MM.1S (cell line): ENCODE results near the gene BPIFB3.

Experiments used
- DNase-seq: peaks from one replicate; pipeline ENCODE4 v3.0.0-alpha.2; 2015
- H2AFZ ChIP-seq: fragments of 300-600 bp; sonication (generic); 2 replicates; pipeline ENCODE4 v1.6.0; 2016; ENCODE audit warnings: antibody characterized with exemption, low read length
- H3F3A ChIP-seq: fragments of 300-600 bp; sonication (generic); 2 replicates; pipeline ENCODE4 v1.6.1; 2016; ENCODE audit warnings: mild to moderate bottlenecking, antibody characterized with exemption, low read length, moderate library complexity, mixed read lengths; ENCODE audit not compliant: insufficient read depth
- H3K27ac ChIP-seq: fragments of 300-600 bp; sonication (generic); 2 replicates; pipeline ENCODE4 v1.5.1; 2016; ENCODE audit warnings: mild to moderate bottlenecking, low read length
- H3K27me3 ChIP-seq: fragments of 300-600 bp; sonication (generic); replicated peaks from 2 replicates; pipeline ENCODE4 v1.6.0; 2016; ENCODE audit warnings: low read length; ENCODE audit not compliant: insufficient read depth
- H3K36me3 ChIP-seq: fragments of 300-600 bp; sonication (generic); replicated peaks from 2 replicates; pipeline ENCODE4 v1.6.1; 2016; ENCODE audit warnings: mild to moderate bottlenecking, low read length, mixed read lengths; ENCODE audit not compliant: insufficient read depth
- H3K4me1 ChIP-seq: fragments of 300-600 bp; sonication (generic); 2 replicates; pipeline ENCODE4 v1.6.1; 2016; ENCODE audit warnings: low read length, mixed read lengths
- H3K4me2 ChIP-seq: fragments of 300-600 bp; sonication (generic); 2 replicates; pipeline ENCODE4 v1.6.0; 2016; ENCODE audit warnings: low read depth, low read length
- H3K4me3 ChIP-seq: fragments of 300-600 bp; sonication (generic); 2 replicates; pipeline ENCODE4 v1.5.1; 2016; ENCODE audit warnings: low read length, mixed read lengths
- H3K79me2 ChIP-seq: fragments of 300-600 bp; sonication (generic); 2 replicates; pipeline ENCODE4 v1.6.1; 2016; ENCODE audit warnings: mixed run types, low read length, mixed read lengths
- H3K9ac ChIP-seq: fragments of 300-600 bp; sonication (generic); 2 replicates; pipeline ENCODE4 v1.6.1; 2016; ENCODE audit warnings: low read length, mixed read lengths
- H3K9me2 ChIP-seq: fragments of 300-600 bp; sonication (generic); replicated peaks from 2 replicates; pipeline ENCODE4 v1.6.1; 2016; ENCODE audit warnings: mild to moderate bottlenecking, low read length, mixed read lengths; ENCODE audit not compliant: insufficient read depth
- H3K9me3 ChIP-seq: fragments of 300-600 bp; sonication (generic); replicated peaks from 2 replicates; pipeline ENCODE4 v1.6.1; 2016; ENCODE audit warnings: mild to moderate bottlenecking, low read length, mixed read lengths; ENCODE audit not compliant: insufficient read depth
- H4K20me1 ChIP-seq: fragments of 300-600 bp; sonication (generic); 2 replicates; pipeline ENCODE4 v1.6.1; 2016; ENCODE audit warnings: mild to moderate bottlenecking, low read length, moderate library complexity, mixed read lengths; ENCODE audit not compliant: insufficient read depth
- EZH2 ChIP-seq: fragments of 300-600 bp; sonication (generic); optimal IDR thresholded peaks from 2 replicates; pipeline ENCODE3; 2017; ENCODE audit warnings: low read depth, mild to moderate bottlenecking, antibody characterized with exemption, low read length, mixed read lengths
- EZH2phosphoT487 ChIP-seq: fragments of 300-600 bp; sonication (generic); IDR thresholded peaks from 2 replicates; pipeline ENCODE4 v1.6.1; 2018; ENCODE audit warnings: antibody characterized with exemption, low read length
- TF ChIP-seq, protein P1 (sequence below): fragments of 300-600 bp; sonication (generic); IDR thresholded peaks from 2 replicates; pipeline ENCODE4 v1.5.1; 2016; ENCODE audit warnings: antibody characterized with exemption, low read length, mixed read lengths

Gene BPIFB3

DNA sequence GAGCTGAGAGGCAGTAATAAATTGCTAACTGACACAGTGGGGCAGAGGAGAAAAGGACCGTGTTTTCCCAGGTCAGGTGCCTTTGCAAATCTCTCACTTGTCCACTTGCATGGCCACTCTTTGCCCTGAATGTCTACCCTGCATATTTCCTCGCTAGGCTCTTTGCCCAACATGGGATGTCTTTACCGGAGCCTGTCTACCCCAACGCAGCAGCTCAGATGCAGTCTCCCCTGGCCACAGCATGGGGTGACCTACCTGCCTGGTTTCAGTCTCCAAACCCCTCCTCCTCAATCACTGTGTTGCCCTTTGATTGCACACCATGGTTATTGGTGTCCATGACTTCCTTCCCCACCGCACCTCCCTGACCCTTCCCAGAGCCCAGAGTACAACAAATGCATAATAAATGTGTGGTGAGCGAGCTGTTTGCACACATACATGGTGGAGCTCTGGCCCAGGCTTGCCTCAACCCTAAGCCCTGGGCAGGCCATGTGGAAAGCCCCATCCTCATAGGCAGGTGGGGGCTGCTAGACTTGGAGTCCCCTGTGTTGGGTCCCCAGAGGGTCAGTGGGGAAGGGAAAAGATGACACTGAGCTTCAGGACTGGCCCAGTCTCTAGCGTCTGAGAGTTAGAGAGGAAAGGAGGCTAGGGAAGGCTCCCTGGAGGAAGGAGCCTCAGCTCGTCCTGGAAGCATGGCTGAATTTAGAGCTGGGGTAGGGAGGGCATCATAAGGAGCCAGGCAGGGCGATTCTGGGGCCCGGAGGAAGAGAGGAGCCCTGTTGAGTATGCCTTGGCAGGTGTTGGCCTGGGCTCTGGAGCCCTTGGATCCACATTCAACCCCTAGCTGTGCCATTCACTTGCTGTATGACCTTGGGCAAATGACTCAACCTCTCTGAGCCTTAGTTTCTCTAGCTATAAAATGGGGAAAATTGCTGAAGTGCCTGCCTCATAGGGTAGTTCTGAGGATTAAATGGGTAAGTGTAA is 26.6 kb upstream of the BPIFB3 start:
- no peaks in the 10 kb centered on the region for H3K79me2 ChIP-seq
- H3K4me1 ChIP-seq: no peaks in the 10 kb centered on the region
- H2AFZ ChIP-seq: no peak overlapping the region
- no peaks in the 10 kb centered on the region for H3K9me3 ChIP-seq
- no peak overlapping the region for H3K9ac ChIP-seq
- H3K4me3 ChIP-seq: no peak overlapping the region
- H4K20me1 ChIP-seq: no peaks in the 10 kb centered on the region
- H3K27me3 ChIP-seq: peaks cover 49% of the 10 kb centered on the region
- no peak overlapping the region for H3K4me2 ChIP-seq
- H3K27ac ChIP-seq: no peak overlapping the region
- DNase-seq: no peak
- no peak for TF ChIP-seq EZH2phosphoT487
- TF ChIP-seq, protein P1, sequence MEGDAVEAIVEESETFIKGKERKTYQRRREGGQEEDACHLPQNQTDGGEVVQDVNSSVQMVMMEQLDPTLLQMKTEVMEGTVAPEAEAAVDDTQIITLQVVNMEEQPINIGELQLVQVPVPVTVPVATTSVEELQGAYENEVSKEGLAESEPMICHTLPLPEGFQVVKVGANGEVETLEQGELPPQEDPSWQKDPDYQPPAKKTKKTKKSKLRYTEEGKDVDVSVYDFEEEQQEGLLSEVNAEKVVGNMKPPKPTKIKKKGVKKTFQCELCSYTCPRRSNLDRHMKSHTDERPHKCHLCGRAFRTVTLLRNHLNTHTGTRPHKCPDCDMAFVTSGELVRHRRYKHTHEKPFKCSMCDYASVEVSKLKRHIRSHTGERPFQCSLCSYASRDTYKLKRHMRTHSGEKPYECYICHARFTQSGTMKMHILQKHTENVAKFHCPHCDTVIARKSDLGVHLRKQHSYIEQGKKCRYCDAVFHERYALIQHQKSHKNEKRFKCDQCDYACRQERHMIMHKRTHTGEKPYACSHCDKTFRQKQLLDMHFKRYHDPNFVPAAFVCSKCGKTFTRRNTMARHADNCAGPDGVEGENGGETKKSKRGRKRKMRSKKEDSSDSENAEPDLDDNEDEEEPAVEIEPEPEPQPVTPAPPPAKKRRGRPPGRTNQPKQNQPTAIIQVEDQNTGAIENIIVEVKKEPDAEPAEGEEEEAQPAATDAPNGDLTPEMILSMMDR: no peak
- no peak for TF ChIP-seq EZH2
- no peaks in the 10 kb centered on the region for H3F3A ChIP-seq
- no peaks in the 10 kb centered on the region for H3K36me3 ChIP-seq
- no peaks in the 10 kb centered on the region for H3K9me2 ChIP-seq

DNA sequence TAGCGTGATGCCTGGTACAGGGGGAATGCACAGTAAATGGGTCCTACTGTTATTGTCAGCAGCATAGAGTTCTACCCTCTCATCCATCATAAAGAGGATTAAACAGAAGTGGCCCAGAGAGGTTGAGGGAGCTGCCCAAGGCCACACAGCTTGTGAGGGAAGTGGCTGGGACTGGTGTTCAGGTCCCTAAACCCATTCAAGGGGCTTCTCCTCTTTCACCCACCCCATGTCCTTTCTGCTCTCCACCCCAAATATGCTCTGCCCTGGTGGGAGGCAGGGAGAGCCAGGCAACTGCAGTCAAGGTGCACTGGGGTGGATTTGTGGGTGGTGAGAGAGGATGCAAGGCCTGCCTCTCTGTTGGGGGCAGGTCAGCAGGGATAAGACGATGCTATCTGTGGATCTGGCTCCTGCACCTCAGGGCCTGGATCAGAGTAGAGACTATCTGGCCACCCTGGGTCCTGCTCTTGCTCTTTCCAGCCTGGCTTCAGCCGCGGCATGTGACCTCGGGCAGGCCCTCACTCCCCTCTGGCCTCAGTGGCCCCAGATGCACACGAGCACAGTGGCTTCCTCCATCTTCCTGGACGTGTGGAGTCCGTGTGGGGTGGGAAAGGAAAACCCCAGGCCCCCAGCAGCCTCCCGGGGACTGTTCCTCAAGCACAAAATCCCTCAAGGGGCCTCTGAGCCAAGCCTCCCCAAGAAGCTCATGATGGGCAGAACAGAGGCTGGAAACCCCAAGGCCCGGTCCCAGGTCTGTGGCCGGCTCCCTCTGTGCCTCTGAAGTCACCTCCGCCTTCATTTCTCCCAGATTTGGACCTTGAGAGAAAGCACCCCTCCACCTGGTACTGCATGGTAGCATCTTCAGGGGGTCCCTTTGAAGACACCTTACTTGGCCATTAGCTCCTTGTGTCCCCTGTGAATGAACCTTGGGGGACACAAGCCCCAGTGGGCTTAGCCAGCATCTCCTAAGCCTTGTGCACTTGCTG is 25.6 kb upstream of the BPIFB3 start:
- no peak overlapping the region for H3K4me3 ChIP-seq
- no peaks in the 10 kb centered on the region for H3K9me2 ChIP-seq
- no peaks in the 10 kb centered on the region for H3K79me2 ChIP-seq
- DNase-seq: no peak
- H4K20me1 ChIP-seq: no peaks in the 10 kb centered on the region
- no peak overlapping the region for H3K9ac ChIP-seq
- H3K4me2 ChIP-seq: no peak overlapping the region
- TF ChIP-seq, protein P1: no peak
- no peak for TF ChIP-seq EZH2
- TF ChIP-seq EZH2phosphoT487: no peak
- no peaks in the 10 kb centered on the region for H3K36me3 ChIP-seq
- no peaks in the 10 kb centered on the region for H3K9me3 ChIP-seq
- peaks cover 45% of the 10 kb centered on the region for H3K27me3 ChIP-seq
- no peak overlapping the region for H3K27ac ChIP-seq
- no peaks in the 10 kb centered on the region for H3K4me1 ChIP-seq
- no peaks in the 10 kb centered on the region for H3F3A ChIP-seq
- H2AFZ ChIP-seq: no peak overlapping the region

DNA sequence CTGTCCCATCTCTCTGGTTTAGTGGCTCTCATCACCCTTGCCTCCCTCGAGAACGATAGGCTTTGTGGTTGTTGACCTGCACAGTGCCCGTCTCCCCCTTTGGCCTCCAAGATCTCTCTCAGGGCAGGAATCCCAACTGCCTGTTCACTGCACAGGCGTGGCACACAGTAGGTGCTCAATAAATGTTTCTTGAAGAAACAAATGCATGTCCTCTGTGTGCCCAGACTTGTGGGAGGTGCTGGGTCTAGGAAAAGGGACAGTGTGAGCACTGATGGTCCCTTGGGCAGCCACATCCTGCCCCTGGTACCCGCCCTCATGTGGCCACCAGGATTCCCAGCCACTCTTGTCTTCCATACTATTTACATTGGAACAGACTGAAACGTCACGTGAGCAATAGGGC is 24.8 kb upstream of the BPIFB3 start:
- no peak for DNase-seq
- Histone ChIP-seq H3K27ac (no peak overlapping the region), H3K9me3 (no peaks in the 10 kb centered on the region), H3K79me2 (no peaks in the 10 kb centered on the region), H2AFZ (no peak overlapping the region), H3K4me1 (no peaks in the 10 kb centered on the region), H4K20me1 (no peaks in the 10 kb centered on the region), H3K4me3 (no peak overlapping the region), H3K36me3 (no peaks in the 10 kb centered on the region), H3K4me2 (no peak overlapping the region), H3K27me3 (peaks cover 47% of the 10 kb centered on the region), H3K9ac (no peak overlapping the region), H3K9me2 (no peaks in the 10 kb centered on the region), H3F3A (no peaks in the 10 kb centered on the region)
- TF ChIP-seq EZH2phosphoT487 (no peak), EZH2 (no peak)
- TF ChIP-seq, protein P1: no peak
